ENCODE results near the gene FAM13A.

The FAM13A gene

DNA sequence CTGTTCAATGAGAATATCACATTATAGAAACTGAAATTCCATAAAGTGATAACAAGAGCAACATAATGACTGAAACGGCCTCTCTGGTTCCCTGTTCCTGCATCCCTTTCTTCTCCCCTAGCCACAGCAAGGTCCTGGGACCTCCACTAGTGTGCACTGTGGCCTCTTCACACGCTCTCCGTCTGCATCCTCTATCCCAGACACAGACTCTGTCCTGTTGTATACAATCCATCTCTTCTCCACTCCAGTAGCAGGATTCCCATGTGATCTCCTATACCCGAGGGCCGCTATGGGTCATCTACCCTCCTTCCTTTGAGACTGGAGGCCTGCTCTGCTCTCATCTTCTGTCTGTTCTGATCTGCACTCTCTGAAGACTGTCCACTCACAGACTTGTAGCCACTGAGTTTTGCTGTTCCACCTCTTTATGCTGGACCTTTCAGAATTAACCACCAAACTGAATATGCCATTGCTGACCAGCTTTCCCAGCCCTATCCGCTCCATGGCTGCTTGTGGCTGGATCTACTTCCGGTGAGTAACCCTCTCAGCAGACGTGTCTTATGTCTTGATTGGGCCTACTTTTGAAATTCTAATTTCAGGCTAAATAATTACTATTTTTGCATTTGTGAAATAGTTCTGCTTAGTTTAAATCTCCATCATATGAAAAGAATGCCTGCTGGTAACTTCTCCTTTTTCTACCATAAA, 254.2 kb downstream of the FAM13A start:
- Mint-ChIP-seq H3K36me3 (ENCODE audit: low read depth) (peaks cover 15% of the 10 kb centered on the region), H3K4me1 (ENCODE audit: low read depth) (peaks cover 19% of the 10 kb centered on the region), H3K27ac (peak overlapping the region; percentile 72), H3K9me3 (no peaks in the 10 kb centered on the region), H3K27me3 (no peaks in the 10 kb centered on the region), H3K4me3 (no peak overlapping the region)
- intact Hi-C loops (cut with micrococcal nuclease): no loop called here

DNA sequence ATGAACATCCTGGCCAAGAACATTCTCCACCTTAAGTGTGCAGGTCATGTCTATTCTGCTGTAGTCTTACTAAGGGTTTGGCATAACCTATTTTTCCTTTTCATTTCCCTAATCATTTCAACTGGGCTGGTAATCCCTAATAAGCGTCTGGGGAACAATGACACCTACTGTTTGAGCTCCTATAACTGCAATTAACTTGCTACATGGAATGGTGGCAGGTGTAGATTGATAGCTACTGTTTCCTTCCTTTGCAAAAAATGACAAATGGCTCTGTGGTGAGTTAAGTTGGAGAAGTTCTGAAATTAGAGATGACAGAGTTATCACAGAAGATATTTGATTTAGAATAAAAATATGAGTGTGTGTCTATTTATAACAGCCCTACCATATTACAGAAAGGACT, 254.8 kb downstream of the FAM13A start:
- no peaks in the 10 kb centered on the region for H3K27me3 Mint-ChIP-seq
- intact Hi-C loops (cut with micrococcal nuclease): no loop called here

DNA sequence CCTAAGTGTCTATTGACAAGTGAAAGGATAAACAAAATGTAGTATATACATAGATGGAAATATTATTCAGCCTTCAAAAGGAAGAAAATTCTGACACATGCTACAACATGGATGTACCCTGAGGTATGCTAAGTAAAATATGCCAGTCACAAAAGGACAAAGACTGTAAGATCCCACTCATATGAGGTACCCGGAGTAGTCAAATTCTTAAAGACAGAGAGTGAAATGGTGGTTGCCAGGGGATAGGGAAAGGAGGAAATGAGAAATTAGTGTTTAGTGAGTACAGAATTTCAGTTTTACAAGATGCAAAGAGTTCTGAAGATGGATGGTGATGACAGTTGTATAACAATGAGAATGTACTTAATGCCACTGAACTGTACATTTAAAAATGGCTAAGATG, 257.1 kb downstream of the FAM13A start:
- Mint-ChIP-seq H3K4me3 (no peak overlapping the region), H3K36me3 (ENCODE audit: low read depth) (peaks cover 24% of the 10 kb centered on the region), H3K27me3 (no peaks in the 10 kb centered on the region), H3K27ac (no peak overlapping the region), H3K9me3 (no peaks in the 10 kb centered on the region), H3K4me1 (ENCODE audit: low read depth) (peaks cover 19% of the 10 kb centered on the region)
- intact Hi-C loops (cut with micrococcal nuclease): no loop called here

More for the DNA sequence above, 254.8 kb downstream of the FAM13A start:
- Mint-ChIP-seq H3K4me1 (ENCODE audit: low read depth) (peaks cover 19% of the 10 kb centered on the region), H3K4me3 (no peak overlapping the region), H3K9me3 (no peaks in the 10 kb centered on the region), H3K27ac (peak overlapping the region; percentile 72), H3K36me3 (ENCODE audit: low read depth) (peaks cover 21% of the 10 kb centered on the region)

DNA sequence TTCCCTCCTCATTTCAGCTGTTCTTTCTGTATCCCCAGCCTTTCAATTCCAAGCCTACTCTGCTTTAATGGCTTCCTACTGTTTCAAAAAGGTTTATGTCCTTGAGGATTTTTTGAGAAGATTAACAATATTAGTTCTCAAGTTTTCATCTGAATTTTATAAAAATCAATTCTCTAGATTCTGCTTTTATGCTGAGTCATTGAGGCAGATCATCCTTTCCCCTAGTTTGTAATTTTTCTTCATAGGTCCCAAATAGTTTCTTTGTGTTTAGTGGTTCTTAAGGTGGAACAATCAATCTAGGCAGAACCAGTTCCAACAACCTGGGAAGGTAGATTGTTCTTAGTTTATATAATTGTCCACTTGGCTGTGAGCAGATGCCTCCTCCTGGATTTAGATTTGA, 259.3 kb downstream of the FAM13A start:
- Mint-ChIP-seq H3K4me3 (no peak overlapping the region), H3K4me1 (ENCODE audit: low read depth) (peaks cover 16% of the 10 kb centered on the region), H3K27me3 (no peaks in the 10 kb centered on the region), H3K9me3 (no peaks in the 10 kb centered on the region), H3K27ac (no peak overlapping the region), H3K36me3 (ENCODE audit: low read depth) (peaks cover 21% of the 10 kb centered on the region)
- intact Hi-C loops (cut with micrococcal nuclease): no loop called here

DNA sequence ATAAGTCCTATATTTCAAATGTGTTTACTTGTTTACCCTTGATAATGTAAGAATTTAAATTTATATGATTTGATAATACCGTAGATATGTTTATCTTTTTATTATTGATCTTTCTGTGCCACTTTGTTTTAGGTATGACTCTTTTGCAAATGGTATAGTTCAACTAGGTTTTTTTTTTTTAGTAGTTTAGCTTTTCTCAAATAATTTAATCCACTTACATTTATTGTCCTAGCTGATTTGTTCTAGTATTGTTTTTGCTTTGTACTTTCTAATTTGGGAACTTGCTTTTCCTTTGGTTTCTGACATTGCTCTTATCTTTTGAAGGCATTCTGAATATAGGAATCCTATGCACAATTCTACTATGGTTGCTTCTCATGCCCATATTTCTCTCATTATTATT, 260.4 kb downstream of the FAM13A start:
- H3K36me3 Mint-ChIP-seq (ENCODE audit: low read depth): peaks cover 18% of the 10 kb centered on the region
- H3K4me3 Mint-ChIP-seq: no peak overlapping the region
- no peak overlapping the region for H3K27ac Mint-ChIP-seq
- H3K9me3 Mint-ChIP-seq: no peaks in the 10 kb centered on the region
- H3K27me3 Mint-ChIP-seq: no peaks in the 10 kb centered on the region
- intact Hi-C loops (cut with micrococcal nuclease): no loop called here
- peaks cover 14% of the 10 kb centered on the region for H3K4me1 Mint-ChIP-seq (ENCODE audit: low read depth)

GRCh38 chr4:88794952-88795351, 262.0 kb downstream of the FAM13A start:
- intact Hi-C loops (cut with micrococcal nuclease): no loop called here
- Mint-ChIP-seq H3K27ac (no peak overlapping the region), H3K4me3 (no peak overlapping the region), H3K4me1 (ENCODE audit: low read depth) (peaks cover 12% of the 10 kb centered on the region), H3K27me3 (no peaks in the 10 kb centered on the region), H3K9me3 (no peaks in the 10 kb centered on the region), H3K36me3 (ENCODE audit: low read depth) (peaks cover 25% of the 10 kb centered on the region)

DNA sequence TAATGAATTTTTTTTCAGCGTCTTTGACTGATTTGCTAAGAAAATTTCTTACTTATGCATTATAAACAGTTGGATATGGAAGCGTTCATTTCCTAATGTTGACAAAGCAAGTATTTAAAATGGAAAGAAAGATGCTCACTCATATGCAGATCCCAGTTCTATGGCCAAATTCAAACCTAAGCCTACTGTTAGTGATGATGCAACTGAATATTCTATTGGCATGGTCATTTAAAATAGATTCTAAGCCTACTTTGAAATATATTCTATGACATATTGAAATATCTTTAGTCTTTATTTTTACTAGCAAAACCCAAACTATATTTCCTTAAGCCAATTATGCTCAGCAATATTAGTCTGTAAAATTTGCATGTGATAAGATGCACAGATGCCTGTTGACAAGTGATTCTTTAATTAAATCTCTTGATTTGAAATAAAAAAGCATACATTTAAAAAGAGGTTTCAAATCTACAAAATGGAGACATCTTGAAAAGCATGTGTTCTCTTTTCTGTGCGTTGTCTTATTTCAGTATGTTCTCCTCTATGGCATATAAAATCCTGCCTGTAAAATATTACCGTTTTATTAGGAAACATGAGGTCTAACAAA, 262.8 kb downstream of the FAM13A start:
- no peak overlapping the region for H3K27ac Mint-ChIP-seq
- intact Hi-C loops (cut with micrococcal nuclease): no loop called here
- peaks cover 25% of the 10 kb centered on the region for H3K36me3 Mint-ChIP-seq (ENCODE audit: low read depth)
- H3K27me3 Mint-ChIP-seq: no peaks in the 10 kb centered on the region
- H3K4me1 Mint-ChIP-seq (ENCODE audit: low read depth): peaks cover 8% of the 10 kb centered on the region
- no peak overlapping the region for H3K4me3 Mint-ChIP-seq
- H3K9me3 Mint-ChIP-seq: no peaks in the 10 kb centered on the region

DNA sequence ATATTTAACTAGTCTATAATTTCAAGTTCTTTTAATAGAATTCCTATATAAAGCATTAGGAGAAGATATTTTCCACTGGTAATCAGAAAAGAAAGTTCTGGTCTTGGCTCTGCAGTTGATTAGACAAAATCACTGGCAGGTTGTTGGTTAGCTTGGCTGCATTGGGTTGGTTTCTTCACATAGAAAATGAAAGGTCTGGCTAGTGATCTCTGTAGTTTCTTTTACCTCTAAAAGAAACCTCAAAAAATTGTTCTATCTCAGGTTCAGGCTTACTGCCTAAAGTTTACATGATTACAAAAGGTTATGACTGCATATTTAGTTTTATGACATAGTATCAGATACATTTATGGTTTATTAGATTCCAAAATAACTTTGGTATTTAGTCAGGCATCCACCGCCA, 263.5 kb downstream of the FAM13A start:
- Mint-ChIP-seq H3K4me1 (ENCODE audit: low read depth) (peaks cover 8% of the 10 kb centered on the region), H3K36me3 (ENCODE audit: low read depth) (peaks cover 28% of the 10 kb centered on the region), H3K27me3 (no peaks in the 10 kb centered on the region), H3K4me3 (no peak overlapping the region), H3K27ac (no peak overlapping the region), H3K9me3 (no peaks in the 10 kb centered on the region)
- intact Hi-C loops (cut with micrococcal nuclease): no loop called here

GRCh38 chr4:88792821-88793220, 264.2 kb downstream of the FAM13A start:
- peaks cover 8% of the 10 kb centered on the region for H3K4me1 Mint-ChIP-seq (ENCODE audit: low read depth)
- peaks cover 29% of the 10 kb centered on the region for H3K36me3 Mint-ChIP-seq (ENCODE audit: low read depth)
- no peaks in the 10 kb centered on the region for H3K27me3 Mint-ChIP-seq
- intact Hi-C loops (cut with micrococcal nuclease): no loop called here
- no peak overlapping the region for H3K27ac Mint-ChIP-seq
- no peak overlapping the region for H3K4me3 Mint-ChIP-seq
- H3K9me3 Mint-ChIP-seq: no peaks in the 10 kb centered on the region

DNA sequence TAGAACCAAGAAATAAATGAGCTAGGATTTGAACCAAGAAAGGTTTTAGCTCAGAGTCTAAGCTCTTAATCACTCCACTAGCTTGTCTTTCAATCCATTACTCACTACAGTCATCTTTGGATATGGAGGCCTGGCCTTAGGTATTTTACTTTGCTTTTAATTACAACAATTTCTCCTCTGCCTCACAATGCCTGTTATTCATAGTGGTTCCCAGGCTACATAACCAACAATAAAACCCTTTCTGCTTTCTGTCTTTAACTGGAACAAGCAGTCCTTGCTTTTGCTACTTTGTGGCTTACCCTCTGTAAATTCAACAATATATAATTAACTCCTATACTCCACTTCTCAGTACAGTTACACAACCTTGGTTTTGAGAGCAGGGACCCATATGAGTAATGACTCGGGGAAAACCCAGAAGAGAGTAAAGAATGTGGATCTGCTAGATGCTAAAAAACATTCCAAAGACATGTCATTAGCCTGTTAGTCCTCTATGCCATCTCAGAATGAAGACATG, 264.7 kb downstream of the FAM13A start:
- H3K27ac Mint-ChIP-seq: no peak overlapping the region
- H3K27me3 Mint-ChIP-seq: no peaks in the 10 kb centered on the region
- H3K4me1 Mint-ChIP-seq (ENCODE audit: low read depth): peaks cover 8% of the 10 kb centered on the region
- peaks cover 29% of the 10 kb centered on the region for H3K36me3 Mint-ChIP-seq (ENCODE audit: low read depth)
- H3K9me3 Mint-ChIP-seq: no peaks in the 10 kb centered on the region
- intact Hi-C loops (cut with micrococcal nuclease): no loop called here
- H3K4me3 Mint-ChIP-seq: no peak overlapping the region

GRCh38 chr4:88791274-88791673, 265.7 kb downstream of the FAM13A start:
- H3K4me3 Mint-ChIP-seq: no peak overlapping the region
- H3K27me3 Mint-ChIP-seq: no peaks in the 10 kb centered on the region
- peaks cover 8% of the 10 kb centered on the region for H3K4me1 Mint-ChIP-seq (ENCODE audit: low read depth)
- no peak overlapping the region for H3K27ac Mint-ChIP-seq
- intact Hi-C loops (cut with micrococcal nuclease): no loop called here
- peaks cover 27% of the 10 kb centered on the region for H3K36me3 Mint-ChIP-seq (ENCODE audit: low read depth)
- H3K9me3 Mint-ChIP-seq: no peaks in the 10 kb centered on the region

DNA sequence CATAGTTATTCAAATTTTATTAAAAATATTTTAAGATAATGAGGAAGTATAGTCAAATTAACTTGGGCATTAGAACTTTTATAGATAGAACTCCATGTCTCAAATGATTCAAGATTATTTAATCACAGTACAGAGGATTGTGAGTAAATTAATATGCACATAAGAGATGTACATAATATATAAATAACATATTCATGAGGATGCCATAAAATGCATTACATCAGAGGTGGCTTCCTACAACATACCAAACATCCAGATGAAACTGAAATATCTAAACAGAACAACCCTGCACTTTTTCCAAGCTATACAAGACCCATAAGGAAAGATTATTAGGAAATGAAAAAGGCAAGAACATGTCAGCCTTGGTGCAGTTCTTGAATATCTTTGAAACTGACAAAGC, 268.1 kb downstream of the FAM13A start:
- intact Hi-C loops (cut with micrococcal nuclease): no loop called here
- Mint-ChIP-seq H3K9me3 (no peaks in the 10 kb centered on the region), H3K36me3 (ENCODE audit: low read depth) (peaks cover 47% of the 10 kb centered on the region), H3K4me3 (no peak overlapping the region), H3K27ac (no peak overlapping the region), H3K27me3 (no peaks in the 10 kb centered on the region), H3K4me1 (ENCODE audit: low read depth) (peaks cover 8% of the 10 kb centered on the region)

- Mint-ChIP-seq H3K27ac (no peak overlapping the region), H3K9me3 (no peaks in the 10 kb centered on the region), H3K36me3 (ENCODE audit: low read depth) (peaks cover 52% of the 10 kb centered on the region), H3K4me1 (ENCODE audit: low read depth) (peaks cover 8% of the 10 kb centered on the region), H3K27me3 (no peaks in the 10 kb centered on the region), H3K4me3 (no peak overlapping the region)
- intact Hi-C loops (cut with micrococcal nuclease): no loop called here
These were observed 268.6 kb downstream of the FAM13A start for GRCh38 chr4:88788424-88788823.

GRCh38 chr4:88786011-88786410, 271.0 kb downstream of the FAM13A start:
- Mint-ChIP-seq H3K27ac (no peak overlapping the region), H3K9me3 (no peaks in the 10 kb centered on the region), H3K27me3 (no peaks in the 10 kb centered on the region), H3K36me3 (ENCODE audit: low read depth) (peaks cover 55% of the 10 kb centered on the region), H3K4me3 (no peak overlapping the region), H3K4me1 (ENCODE audit: low read depth) (no peaks in the 10 kb centered on the region)
- intact Hi-C loops (cut with micrococcal nuclease): no loop called here

DNA sequence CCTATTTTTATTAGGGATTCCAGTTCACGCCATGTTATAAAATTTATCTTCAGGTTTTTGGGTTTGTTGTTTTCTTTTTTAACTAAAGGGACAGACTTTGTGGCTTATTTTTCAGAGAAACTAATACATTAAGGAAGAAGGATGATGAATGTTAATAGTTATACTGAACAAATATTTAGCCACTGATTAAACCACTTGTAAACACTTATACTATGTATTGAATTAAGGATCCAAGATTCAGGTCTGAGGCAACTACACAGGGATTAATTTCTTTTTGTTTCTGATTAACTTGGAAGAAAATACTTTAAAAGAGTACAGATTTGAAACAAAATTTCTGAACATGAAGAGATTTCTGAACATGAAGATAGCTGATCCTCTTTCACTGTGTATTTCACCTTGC, 276.6 kb downstream of the FAM13A start:
- H3K36me3 Mint-ChIP-seq (ENCODE audit: low read depth): peaks cover 31% of the 10 kb centered on the region
- H3K4me3 Mint-ChIP-seq: no peak overlapping the region
- no peaks in the 10 kb centered on the region for H3K27me3 Mint-ChIP-seq
- no peaks in the 10 kb centered on the region for H3K4me1 Mint-ChIP-seq (ENCODE audit: low read depth)
- intact Hi-C loops (cut with micrococcal nuclease): no loop called here
- no peaks in the 10 kb centered on the region for H3K9me3 Mint-ChIP-seq
- no peak overlapping the region for H3K27ac Mint-ChIP-seq

Data from dendritic cell treated with granulocyte-macrophage colony-stimulating factor and Interleukin-4, amounts not matched to agents 40 ng/mL and 50 ng/mL, for 4 days (primary cell).